HG03575 (cell line): ENCODE data around the gene SAMD11.
"Not testable (repeated sequence)": the region's sequence is repeated elsewhere in the genome, so short reads cannot be mapped to it uniquely, and the experiment has no call there.

Experiments
- ATAC-seq: cut with Tn5 transposase; IDR thresholded peaks from one replicate; pipeline ENCODE4 v1.9.1; 2021; ENCODE audit not compliant: unreplicated experiment, insufficient number of reproducible peaks, low FRiP score; ENCODE audit errors: extremely low read depth

Gene SAMD11

GRCh38 chr1:923131-923990, at the start of gene SAMD11:
Gene SAMD11, plus strand, starts transcription at chr1:923923. Its CDS starts 509 bp downstream, at chr1:924432.
- ATAC-seq: no peak

GRCh38 chr1:876428-877208, 47.1 kb upstream of the SAMD11 start:
- not testable (repeated sequence) for ATAC-seq

GRCh38 chr1:877209-877986, 46.3 kb upstream of the SAMD11 start:
- ATAC-seq: not testable (repeated sequence)

- not testable (repeated sequence) for ATAC-seq
Observed at GRCh38 chr1:880511-880910, 43.2 kb upstream of the SAMD11 start.

- not testable (repeated sequence) for ATAC-seq
Observed at GRCh38 chr1:880915-881314, 42.8 kb upstream of the SAMD11 start.

GRCh38 chr1:886311-886710, 37.4 kb upstream of the SAMD11 start:
- no peak for ATAC-seq

- no peak for ATAC-seq
Observed at GRCh38 chr1:886760-887159, 37.0 kb upstream of the SAMD11 start.

GRCh38 chr1:888297-888696, 35.4 kb upstream of the SAMD11 start:
- ATAC-seq: no peak

- ATAC-seq: not testable (repeated sequence)
Observed at GRCh38 chr1:889774-890173, 33.9 kb upstream of the SAMD11 start.

- not testable (repeated sequence) for ATAC-seq
Observed at GRCh38 chr1:890234-890633, 33.5 kb upstream of the SAMD11 start.

GRCh38 chr1:890661-891060, 33.1 kb upstream of the SAMD11 start:
- no peak for ATAC-seq

- ATAC-seq: no peak
Observed at GRCh38 chr1:897226-897625, 26.5 kb upstream of the SAMD11 start.

GRCh38 chr1:897951-898350, 25.8 kb upstream of the SAMD11 start:
- not testable (repeated sequence) for ATAC-seq

- no peak for ATAC-seq
Observed at GRCh38 chr1:899636-900317, 23.9 kb upstream of the SAMD11 start.

- ATAC-seq: no peak
Observed at GRCh38 chr1:901108-901859, 22.4 kb upstream of the SAMD11 start.

GRCh38 chr1:902802-903201, 20.9 kb upstream of the SAMD11 start:
- ATAC-seq: no peak

- no peak for ATAC-seq
Observed at GRCh38 chr1:903305-903704, 20.4 kb upstream of the SAMD11 start.

GRCh38 chr1:903721-904271, 19.9 kb upstream of the SAMD11 start:
- ATAC-seq: no peak
